ENCODE data around the gene NEK10.

Gene NEK10

GRCh38 chr3:27093771-27094170 is 275.4 kb downstream of the NEK10 start:
- H3K4me3 ChIP-seq (ENCODE audit: low read depth, low read length): no peak overlapping the region
- TF ChIP-seq MAX (IDR thresholded peaks at IDR 0.05; ENCODE audit: low read depth, low read length) (no peak), POLR2A (IDR thresholded peaks at IDR 0.05; ENCODE audit: extremely low read depth, insufficient read length) (no peak), MYC (IDR thresholded peaks at IDR 0.05; ENCODE audit: low read depth, low read length) (no peak), CTCF (IDR thresholded peaks at IDR 0.05; ENCODE audit: low read depth, low read length) (no peak)
- no peak for DNase-seq (ENCODE audit: low read depth)

GRCh38 chr3:27090275-27091041 is 278.7 kb downstream of the NEK10 start:
- no peak overlapping the region for H3K4me3 ChIP-seq (ENCODE audit: low read depth, low read length)
- no peak for DNase-seq (ENCODE audit: low read depth)
- no peak for TF ChIP-seq CTCF (IDR thresholded peaks at IDR 0.05; ENCODE audit: low read depth, low read length)
- TF ChIP-seq MAX (IDR thresholded peaks at IDR 0.05; ENCODE audit: low read depth, low read length): no peak
- TF ChIP-seq POLR2A (IDR thresholded peaks at IDR 0.05; ENCODE audit: extremely low read depth, insufficient read length): no peak
- no peak for TF ChIP-seq MYC (IDR thresholded peaks at IDR 0.05; ENCODE audit: low read depth, low read length)

- no peak for TF ChIP-seq POLR2A (IDR thresholded peaks at IDR 0.05; ENCODE audit: extremely low read depth, insufficient read length)
- no peak for TF ChIP-seq CTCF (IDR thresholded peaks at IDR 0.05; ENCODE audit: low read depth, low read length)
- TF ChIP-seq MAX (IDR thresholded peaks at IDR 0.05; ENCODE audit: low read depth, low read length): no peak
- TF ChIP-seq MYC (IDR thresholded peaks at IDR 0.05; ENCODE audit: low read depth, low read length): no peak
- no peak overlapping the region for H3K4me3 ChIP-seq (ENCODE audit: low read depth, low read length)
- no peak for DNase-seq (ENCODE audit: low read depth)
These were observed 279.5 kb downstream of the NEK10 start for GRCh38 chr3:27089645-27090044.

GRCh38 chr3:27089068-27089467 is 280.1 kb downstream of the NEK10 start:
- DNase-seq (ENCODE audit: low read depth): no peak
- H3K4me3 ChIP-seq (ENCODE audit: low read depth, low read length): no peak overlapping the region
- no peak for TF ChIP-seq POLR2A (IDR thresholded peaks at IDR 0.05; ENCODE audit: extremely low read depth, insufficient read length)
- TF ChIP-seq MYC (IDR thresholded peaks at IDR 0.05; ENCODE audit: low read depth, low read length): no peak
- TF ChIP-seq CTCF (IDR thresholded peaks at IDR 0.05; ENCODE audit: low read depth, low read length): no peak
- TF ChIP-seq MAX (IDR thresholded peaks at IDR 0.05; ENCODE audit: low read depth, low read length): no peak

- TF ChIP-seq MYC (IDR thresholded peaks at IDR 0.05; ENCODE audit: low read depth, low read length) (no peak), MAX (IDR thresholded peaks at IDR 0.05; ENCODE audit: low read depth, low read length) (no peak), CTCF (IDR thresholded peaks at IDR 0.05; ENCODE audit: low read depth, low read length) (no peak), POLR2A (IDR thresholded peaks at IDR 0.05; ENCODE audit: extremely low read depth, insufficient read length) (no peak)
- H3K4me3 ChIP-seq (ENCODE audit: low read depth, low read length): no peak overlapping the region
- DNase-seq (ENCODE audit: low read depth): no peak
These were observed 283.1 kb downstream of the NEK10 start for GRCh38 chr3:27085829-27086730.
